ENCODE data around the gene TEKT5.
A peak's percentile ranks its signal among the peaks of the same experiment; 100 is the strongest.
"Not testable (repeated sequence)": the region's sequence is repeated elsewhere in the genome, so short reads cannot be mapped to it uniquely, and the experiment has no call there.

The TEKT5 gene

DNA sequence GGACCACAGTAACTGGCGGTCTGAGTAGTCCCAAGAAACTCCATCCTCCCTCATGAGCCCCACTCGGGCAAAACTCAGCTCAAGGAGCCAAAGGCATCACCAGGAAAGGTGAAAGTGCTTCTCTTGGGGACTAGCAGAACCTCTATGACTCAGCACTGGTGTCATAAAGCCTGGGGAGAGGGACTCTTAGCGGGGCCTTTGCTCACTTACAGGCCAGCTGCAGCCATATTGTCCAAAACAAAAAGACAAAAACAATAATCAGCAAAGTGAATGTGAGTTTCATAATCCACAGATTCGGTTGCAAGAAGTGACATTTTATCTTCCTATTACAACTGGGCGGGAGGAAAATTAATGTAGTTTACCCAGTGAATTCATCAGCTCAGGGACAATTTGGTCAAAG, at the start of gene TEKT5:
Gene TEKT5 (minus strand): TSS at position 101 of the 400 bp plus-strand sequence. CDS start 57 bp downstream, at position 44.
- FAIRE-seq: no peak
- DNase-seq (ENCODE audit: insufficient read length, low spot score): no peak

DNA sequence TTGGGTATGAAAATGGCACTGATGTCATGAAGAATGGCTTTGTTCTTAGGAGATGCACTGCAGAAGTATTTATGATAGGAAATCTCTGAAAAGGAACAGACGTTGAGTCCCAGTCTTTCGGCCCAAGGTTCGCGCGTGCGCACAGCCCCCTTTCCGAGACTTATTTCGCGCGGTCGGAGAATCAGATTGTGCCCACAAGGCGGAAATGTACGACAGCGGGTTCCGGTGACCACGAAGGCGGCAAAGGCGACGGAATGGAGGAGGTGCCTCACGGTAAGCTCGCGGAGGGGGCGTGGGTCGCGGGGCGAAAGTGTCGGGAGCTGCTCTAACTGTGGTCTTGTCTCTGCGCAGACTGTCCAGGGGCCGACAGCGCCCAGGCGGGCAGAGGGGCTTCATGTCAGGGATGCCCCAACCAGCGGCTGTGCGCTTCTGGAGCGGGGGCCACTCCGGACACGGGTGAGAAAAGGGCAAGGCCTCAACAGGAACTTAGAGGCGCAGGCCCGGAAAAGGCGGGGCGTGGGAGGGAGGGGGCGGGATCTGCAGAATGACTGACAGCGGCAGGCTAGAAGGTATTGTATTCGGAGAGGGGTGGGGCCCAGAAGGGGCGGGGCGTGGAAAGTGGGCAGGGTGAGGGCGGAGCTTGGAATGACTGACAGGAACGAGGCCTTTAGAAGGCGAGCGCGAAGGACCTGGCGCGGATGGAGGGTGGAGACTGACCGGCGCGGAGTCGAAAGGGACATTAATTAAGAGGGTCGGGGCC, 49.1 kb upstream of the TEKT5 start, which contains the start of gene NUBP1:
Gene NUBP1 (plus strand): TSS at position 233 of the 760 bp plus-strand sequence. CDS start 22 bp downstream, at position 255.
- peak; percentile 72 for FAIRE-seq
- peak; percentile 96 for DNase-seq (ENCODE audit: insufficient read length, low spot score)

- DNase-seq (ENCODE audit: insufficient read length, low spot score): no peak
- FAIRE-seq: no peak
These were observed 48.5 kb upstream of the TEKT5 start for GRCh38 chr16:10743227-10743609.

DNA sequence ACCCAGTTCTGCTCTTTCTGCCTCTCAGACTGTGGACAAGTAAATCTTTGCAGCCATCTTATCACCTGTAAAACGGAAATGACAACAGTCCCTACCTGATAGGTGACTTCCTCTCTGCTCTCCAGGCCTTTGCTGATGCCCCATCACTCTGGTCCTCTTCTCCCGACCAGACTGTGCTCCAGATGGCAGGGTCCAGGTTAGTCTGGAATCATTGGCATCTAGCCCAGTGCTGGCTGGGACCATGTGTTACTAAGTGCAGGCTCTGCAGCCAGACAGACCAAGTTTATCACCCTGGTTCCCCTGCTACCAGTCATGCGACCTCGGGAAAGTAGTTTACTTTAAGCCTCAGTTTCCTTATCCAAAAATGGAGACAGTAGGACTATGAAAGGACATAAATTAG, 47.1 kb upstream of the TEKT5 start:
- no peak for DNase-seq (ENCODE audit: insufficient read length, low spot score)
- no peak for FAIRE-seq

GRCh38 chr16:10741249-10741648, 46.5 kb upstream of the TEKT5 start:
- not testable (repeated sequence) for DNase-seq (ENCODE audit: insufficient read length, low spot score); FAIRE-seq

GRCh38 chr16:10740845-10741208, 46.1 kb upstream of the TEKT5 start:
- DNase-seq (ENCODE audit: insufficient read length, low spot score) (no peak), FAIRE-seq (no peak)

- FAIRE-seq: no peak
- no peak for DNase-seq (ENCODE audit: insufficient read length, low spot score)
These were observed 45.5 kb upstream of the TEKT5 start for GRCh38 chr16:10740000-10740844.

- FAIRE-seq (no peak), DNase-seq (ENCODE audit: insufficient read length, low spot score) (peak; percentile 26)
These were observed 43.7 kb upstream of the TEKT5 start for GRCh38 chr16:10738231-10739077.

DNA sequence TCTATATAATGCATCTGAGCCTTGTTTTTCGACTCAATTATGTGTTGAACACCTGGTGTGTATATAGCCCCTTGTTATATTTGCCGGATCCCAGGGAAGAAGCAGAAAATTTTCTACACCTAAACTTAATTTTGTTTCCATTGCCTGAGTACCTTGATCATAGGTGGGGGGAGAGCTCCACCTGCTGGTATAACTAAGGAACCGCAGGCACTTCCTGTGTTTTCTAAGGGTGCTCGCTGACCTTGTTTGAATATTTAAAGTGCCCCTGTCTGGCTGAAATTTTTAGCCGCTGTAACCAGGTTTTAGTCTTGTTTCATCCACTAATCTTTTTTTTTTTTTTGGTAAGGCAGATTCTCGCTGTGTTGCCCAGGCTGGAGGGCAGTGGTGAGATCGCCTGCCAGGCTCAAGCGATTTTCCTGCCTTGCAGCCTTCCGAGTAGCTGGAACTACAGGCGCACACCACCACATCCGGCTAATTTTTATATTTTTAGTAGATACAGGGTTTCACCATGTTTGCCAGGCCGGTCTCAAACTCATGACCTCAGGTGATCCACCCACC, 42.4 kb upstream of the TEKT5 start:
- FAIRE-seq (no peak), DNase-seq (ENCODE audit: insufficient read length, low spot score) (peak; percentile 72)

DNA sequence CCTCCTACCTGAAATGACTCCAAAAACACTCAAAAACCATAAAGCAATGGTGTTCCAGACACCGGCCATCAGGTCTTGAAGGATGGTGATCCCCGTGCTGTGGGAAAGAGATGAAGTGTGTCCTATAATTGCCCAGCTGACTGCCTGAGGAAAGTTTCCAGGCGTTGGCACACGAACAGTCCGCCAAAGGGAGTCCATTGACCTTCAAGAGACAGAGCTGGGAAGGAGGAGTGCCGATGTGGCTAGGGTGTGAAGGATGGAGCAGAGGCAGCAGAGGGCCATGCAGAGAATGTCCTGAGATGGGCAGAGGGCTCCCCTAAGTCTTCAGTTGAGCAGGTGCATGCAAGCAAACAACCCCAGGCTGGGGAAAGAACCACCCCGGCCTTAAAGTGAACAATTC, 37.1 kb upstream of the TEKT5 start:
- DNase-seq (ENCODE audit: insufficient read length, low spot score) (no peak), FAIRE-seq (no peak)

DNA sequence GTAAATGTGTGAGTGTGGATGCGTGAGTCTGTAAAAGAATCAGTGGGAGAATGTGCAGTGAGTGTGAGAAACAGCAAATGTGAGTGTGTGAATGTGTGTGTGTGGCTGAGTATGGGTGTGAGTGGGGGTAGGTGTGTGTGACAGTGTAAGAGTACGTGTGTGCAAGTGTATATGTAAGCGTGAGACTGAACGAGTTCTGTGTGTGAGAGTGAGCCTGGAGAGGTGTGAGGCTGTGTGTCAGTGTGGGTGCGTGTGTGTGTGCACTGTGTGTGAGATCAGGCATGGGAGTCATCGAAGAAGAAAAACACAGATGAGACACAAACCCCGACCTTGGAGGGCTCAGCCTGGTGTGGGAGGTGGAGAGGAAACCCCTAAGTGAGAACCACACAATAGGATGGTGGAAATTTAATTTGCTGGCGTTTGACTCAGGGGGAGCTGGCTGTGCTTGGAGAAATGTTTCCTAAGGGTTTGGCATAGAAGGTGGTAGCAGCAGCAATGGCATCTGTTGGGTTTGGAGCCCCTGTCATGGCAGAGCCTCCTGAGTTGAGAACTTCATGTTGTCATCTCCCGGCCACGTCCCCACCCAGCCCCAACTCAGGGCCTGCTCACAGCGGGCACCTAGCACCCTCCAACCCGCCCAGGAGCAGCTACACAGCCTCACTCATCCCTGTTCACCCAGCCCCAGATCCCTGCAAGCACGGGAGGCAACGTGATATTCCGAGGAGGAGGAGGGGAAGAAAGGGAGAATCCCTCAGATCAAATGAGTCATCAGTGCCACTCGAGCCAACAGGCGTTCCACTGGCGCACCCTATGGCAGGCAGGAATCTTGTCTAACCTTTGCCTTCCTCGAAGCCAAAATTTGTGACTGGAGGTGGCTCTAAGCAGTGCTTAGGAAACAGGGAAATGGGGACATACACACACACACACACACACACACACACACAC, 34.6 kb upstream of the TEKT5 start:
- FAIRE-seq: peak; percentile 92
- DNase-seq (ENCODE audit: insufficient read length, low spot score): peak; percentile 74

- DNase-seq (ENCODE audit: insufficient read length, low spot score) (no peak), FAIRE-seq (no peak)
These were observed 33.5 kb upstream of the TEKT5 start for GRCh38 chr16:10728003-10728887.

DNA sequence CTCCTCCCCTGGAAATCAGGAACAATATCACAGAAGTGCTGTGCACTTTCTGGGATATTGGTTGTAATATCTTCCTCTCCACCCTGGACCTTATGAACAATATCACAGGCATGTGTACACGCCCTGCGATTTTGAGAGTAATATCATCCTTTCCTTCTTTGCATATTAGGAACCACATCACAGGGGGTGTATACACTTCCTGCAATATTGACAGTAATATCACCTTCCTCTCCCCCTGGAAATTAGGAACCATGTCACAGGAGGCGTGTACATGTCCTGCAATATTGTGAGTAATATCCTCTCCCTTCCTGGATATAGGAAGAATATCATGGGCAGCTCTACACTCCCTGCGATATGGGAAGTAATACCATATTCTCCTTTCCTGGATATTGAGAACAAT, 14.2 kb upstream of the TEKT5 start:
- DNase-seq (ENCODE audit: insufficient read length, low spot score): no peak
- FAIRE-seq: no peak

GRCh38 chr16:10699756-10700155, 5.0 kb upstream of the TEKT5 start:
- FAIRE-seq (no peak), DNase-seq (ENCODE audit: insufficient read length, low spot score) (no peak)

DNA sequence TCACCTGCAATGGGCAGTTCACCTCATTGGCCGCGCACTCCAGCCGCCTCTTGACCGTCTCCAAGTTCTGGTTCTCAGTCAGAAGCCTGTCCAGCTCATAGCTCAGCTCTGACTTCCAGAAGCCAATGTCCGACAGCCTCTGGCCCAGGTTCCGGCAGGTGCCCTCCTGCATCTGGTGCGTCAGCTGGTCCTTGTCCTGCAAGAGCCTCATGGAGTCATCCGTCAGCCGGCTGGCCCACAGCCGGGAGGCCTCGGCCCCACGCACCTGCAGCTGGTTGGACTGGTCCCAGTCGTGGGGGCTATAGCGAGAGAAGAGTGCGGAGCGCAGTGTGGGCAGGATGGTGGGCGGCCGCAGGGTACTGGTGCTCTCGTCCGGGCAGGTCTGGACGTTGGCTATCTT, 424 bp downstream of the TEKT5 start:
- DNase-seq (ENCODE audit: insufficient read length, low spot score) (no peak), FAIRE-seq (no peak)

DNA sequence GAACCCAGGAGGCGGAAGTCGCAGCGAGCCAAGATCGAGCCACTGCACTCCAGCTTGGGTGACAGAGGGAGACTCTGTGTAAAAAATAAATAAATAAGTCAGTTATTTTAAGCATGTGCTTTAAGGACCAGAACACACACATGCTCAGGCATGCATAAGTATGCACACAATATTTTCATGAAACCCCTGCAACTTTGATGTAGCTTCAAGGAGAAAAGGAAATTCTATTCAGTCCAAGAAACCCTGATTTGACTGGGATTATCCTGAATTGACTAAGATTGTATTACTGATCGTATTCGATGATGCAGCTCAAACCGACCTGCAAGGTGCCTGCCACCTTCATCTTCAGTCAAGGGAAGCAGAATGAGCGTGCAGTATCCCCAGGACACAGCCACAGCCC, 841 bp downstream of the TEKT5 start:
- FAIRE-seq (no peak), DNase-seq (ENCODE audit: insufficient read length, low spot score) (no peak)

DNA sequence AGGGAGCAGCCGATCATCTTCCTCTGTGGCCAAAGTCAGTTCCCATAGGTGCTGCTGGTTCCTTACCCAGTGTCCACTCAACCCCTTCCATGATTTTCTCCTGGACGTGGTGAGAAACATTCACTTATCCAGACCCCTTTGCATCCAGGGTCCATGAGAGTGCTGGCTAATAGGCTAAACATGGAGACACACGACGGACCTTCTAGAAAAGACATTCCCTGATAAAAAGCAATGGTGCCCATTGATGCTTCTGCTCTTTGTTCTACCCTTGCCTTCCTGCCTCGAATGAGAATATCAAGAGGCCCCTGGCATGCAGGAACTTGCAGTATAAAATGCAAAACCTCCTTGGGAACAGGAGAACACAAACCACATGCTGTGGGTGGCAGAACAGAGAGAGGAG, 2.3 kb downstream of the TEKT5 start:
- no peak for FAIRE-seq
- DNase-seq (ENCODE audit: insufficient read length, low spot score): no peak

DNA sequence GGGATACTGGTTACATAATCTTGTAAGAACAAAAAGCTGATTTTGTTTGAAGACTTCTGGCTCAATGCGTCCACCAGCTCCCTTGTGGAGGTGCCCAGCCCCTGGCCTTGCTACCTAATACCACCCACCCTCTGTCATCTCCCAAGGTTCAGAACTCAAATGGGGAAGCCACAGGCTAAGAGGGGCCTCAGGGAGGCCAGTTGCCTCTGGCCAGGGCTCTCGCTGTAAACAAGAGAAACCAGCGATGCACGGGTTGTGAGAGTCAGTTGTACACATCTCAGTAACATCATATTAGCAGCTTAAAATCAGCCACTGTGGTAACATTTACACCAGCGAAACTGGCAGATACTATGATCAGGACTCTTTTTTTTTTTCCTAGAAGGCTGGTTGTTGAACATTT, 6.0 kb downstream of the TEKT5 start:
- DNase-seq (ENCODE audit: insufficient read length, low spot score): no peak
- FAIRE-seq: no peak

DNA sequence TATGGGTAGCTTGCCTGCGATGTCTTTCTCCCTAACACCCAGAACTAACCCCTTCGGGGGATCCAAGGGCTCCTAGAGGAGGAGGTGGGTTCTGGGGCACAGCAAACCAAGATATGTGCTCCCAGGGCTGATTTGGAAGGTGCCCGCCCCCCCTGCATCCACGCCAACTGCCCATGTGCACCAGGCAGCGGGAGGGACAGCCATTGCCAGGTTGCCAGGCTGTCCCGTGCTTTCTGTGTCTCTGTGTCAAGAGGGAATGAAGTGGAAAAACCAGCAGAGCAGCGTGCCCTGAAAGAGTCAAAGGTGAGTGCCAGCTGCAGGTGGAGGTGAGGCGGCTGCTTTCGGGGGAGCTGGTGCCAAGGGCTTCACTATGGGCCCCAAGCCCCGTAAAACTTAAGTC, 6.4 kb downstream of the TEKT5 start:
- FAIRE-seq (no peak), DNase-seq (ENCODE audit: insufficient read length, low spot score) (no peak)
